NCI-H82 (cell line): ENCODE results near the gene TMEM269.

Source experiments
- DNase-seq: peaks from one replicate; lab custom pipeline; 2025; lab: John Stamatoyannopoulos, UW

Gene TMEM269

DNA sequence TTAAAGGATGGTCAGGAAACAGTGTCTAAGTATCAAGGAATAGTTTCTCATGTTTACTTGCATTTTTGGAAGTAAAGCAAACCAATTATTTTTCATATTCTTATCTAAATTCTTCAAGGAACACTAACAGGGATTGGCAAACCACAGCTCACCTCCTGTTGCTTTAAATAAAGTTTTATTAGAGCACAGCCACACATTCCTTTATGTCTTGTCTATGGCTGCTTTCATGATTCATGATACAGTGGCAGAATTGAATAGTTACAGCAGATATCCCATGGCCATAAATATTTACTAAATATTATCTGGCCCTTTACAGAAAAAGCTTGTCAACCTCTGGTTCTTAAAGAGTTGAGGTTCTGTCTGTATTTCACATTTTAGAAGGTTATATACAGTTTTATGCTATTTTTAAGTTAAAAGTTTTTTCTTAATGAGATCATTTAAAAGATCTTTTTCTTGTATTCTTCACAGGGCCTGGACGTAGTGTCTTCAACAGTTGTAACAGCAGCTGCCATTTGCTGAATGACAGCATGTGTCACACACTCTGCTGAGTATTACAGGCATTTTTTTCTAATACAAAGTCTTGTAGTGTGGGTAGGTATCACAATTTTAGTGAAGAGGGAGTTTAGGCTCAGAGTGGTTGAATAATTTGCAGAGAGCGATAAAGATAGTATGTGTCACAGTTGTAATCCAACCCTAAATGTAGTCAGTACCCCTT is 64.2 kb downstream of the TMEM269 start:
- DNase-seq, result no peak

- DNase-seq, result no peak
Measured at GRCh38 chr1:42849944-42850343, 65.2 kb downstream of the TMEM269 start.
